Activated naive CD4-positive, alpha-beta T cell (primary cell): ENCODE data around the gene PPP5C.
"Not testable (repeated sequence)": the region's sequence is repeated elsewhere in the genome, so short reads cannot be mapped to it uniquely, and the experiment has no call there.

Source experiments
- DNase-seq, 4 experiments: peaks; one replicate each; lab custom pipeline; 2025; lab: John Stamatoyannopoulos, UW

PPP5C gene, protein sequence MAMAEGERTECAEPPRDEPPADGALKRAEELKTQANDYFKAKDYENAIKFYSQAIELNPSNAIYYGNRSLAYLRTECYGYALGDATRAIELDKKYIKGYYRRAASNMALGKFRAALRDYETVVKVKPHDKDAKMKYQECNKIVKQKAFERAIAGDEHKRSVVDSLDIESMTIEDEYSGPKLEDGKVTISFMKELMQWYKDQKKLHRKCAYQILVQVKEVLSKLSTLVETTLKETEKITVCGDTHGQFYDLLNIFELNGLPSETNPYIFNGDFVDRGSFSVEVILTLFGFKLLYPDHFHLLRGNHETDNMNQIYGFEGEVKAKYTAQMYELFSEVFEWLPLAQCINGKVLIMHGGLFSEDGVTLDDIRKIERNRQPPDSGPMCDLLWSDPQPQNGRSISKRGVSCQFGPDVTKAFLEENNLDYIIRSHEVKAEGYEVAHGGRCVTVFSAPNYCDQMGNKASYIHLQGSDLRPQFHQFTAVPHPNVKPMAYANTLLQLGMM

DNA sequence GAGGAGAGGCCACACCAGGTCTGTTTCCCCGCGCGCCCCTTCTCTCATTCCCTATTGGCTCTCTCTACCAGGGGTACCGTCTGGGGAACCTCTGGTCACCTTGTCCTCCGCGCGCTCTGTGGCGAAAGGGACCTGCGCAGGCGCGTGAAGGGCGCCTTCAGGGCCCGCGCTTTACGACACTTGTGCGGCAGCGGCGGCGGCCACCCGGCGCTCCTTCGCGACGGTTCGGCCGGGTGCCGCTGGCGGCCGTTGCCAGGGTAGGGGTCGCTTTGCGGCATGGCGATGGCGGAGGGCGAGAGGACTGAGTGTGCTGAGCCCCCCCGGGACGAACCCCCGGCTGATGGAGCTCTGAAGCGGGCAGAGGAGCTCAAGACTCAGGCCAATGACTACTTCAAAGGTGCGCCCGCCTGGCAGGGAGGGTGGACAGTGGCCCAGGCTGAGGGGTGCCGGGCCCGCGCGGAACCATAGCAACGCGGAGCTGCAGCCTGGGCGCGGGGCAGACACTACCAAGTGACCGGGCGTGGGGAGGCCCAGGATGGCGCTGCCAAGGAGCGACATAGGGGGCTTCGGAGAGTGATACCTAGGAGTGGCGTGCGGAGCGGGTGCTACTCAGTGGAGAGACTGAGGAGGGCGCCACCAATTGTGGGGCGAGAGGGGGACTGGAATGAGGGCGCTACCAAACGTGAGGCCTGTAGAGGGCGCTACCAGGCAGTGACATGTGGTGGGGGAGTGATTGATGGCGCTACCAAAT lies at the start of gene PPP5C:
PPP5C (plus strand) TSS at position 267 of the 751 bp plus-strand sequence; CDS start at position 277, 10 bp downstream.
- DNase-seq = peak; percentile 64 to 80 (median 65)

DNA sequence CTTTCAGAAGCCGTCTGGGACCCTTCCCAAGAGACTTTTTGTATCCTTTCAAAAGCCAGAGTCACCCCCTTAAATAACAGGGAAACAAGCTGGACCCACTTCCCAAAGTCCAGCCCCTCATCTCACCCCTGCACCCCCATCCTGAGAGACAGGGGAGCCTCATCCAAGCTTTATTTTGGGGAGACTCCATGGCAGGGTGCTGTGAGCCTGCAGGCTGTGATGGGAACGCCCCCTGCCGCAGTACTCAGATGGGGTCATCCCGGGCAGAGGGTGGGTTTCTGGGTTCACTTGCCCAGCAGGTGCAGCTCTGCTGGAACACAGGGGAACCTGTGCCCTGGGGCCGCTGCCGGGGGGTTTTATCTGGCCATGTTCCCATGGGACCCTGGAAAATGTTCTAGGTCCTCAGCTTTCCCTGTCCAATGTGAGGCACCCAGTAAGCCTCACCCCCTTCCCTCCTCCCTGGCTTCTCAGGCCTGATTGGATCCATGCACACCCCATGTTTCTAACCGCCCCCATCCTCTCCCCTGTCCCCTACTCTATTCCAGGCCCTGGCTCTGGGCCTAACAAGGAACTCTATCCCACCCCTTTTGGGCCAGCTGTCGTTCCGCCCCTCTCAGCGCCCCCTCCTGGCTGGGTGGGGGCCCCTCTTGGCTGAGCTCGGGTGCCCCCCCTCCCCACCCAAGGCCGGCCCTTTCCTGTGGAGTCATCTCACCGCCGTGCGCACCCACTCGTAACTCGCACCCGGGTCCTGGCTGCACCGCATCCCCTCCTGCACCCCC lies 49.0 kb upstream of the PPP5C start:
- no peak for DNase-seq

DNA sequence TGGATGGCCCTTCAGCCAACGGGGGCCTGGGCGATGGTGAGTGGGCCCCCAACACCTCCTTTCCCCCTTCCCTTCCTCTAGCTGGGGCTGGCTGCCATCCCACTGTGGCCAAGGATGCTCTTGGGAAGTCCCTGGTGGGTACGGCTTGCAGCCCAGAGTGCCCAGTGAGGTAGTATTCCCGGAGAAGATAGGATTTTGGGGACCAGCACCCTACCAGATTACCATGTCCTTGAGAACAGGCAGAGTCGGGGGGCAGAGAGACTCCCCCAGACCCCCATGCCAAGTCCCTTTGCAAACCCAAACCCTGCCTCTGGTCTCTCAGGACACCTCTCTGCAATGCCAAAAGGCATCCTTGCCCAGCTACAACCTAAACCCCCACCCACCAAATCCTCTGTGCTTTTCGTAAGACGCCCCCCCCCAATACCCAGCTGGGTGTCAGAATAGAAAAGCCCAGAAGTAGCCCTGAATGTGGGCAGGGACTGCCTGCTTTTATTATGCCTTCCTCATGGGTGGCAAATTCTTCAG lies 48.3 kb upstream of the PPP5C start:
- DNase-seq = no peak

DNA sequence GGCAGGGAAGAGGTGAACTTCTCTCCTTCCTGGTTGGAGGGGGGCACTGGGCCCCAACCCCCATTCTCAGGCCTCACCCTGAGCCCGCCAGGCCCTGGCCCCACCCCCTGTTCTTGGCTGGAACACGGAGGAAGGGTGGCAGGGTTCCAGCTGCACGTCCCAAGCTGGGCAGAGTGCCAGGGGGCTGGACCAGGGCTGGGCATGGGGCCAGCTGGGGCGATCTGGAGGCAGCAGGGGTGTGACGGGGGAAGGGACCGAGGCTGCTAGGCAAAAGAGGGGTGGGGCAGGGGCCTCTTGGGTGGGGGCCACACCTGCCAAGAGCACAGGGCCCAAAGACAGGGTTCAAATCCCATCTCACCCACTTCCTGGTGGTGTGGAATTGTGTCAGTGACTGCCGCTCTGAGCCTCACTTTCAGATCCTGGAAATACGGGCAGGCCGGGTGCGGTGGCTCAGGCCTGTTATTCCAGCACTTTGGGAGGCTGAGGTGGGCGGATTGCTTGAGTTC lies 47.8 kb upstream of the PPP5C start:
- DNase-seq = no peak

DNA sequence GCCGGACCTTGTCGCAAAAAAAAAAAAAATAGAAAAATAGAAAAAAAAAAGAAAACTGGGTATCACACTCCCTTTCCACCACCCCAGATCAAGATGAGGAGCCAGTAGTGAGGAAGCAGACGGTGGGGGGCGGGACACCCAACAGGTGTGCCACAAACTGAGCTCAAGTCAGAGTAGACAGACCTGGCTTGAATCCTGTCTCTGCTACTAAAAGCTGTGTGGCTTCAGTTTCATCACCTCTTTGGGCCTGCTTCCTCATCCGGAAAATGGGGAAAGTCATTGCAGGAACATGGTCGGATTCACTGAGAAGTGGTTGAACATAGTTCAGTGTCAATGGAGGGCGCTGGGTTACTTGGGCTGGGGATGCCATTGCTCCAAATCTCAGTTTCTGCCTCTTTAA lies 47.2 kb upstream of the PPP5C start:
- no peak for DNase-seq

DNA sequence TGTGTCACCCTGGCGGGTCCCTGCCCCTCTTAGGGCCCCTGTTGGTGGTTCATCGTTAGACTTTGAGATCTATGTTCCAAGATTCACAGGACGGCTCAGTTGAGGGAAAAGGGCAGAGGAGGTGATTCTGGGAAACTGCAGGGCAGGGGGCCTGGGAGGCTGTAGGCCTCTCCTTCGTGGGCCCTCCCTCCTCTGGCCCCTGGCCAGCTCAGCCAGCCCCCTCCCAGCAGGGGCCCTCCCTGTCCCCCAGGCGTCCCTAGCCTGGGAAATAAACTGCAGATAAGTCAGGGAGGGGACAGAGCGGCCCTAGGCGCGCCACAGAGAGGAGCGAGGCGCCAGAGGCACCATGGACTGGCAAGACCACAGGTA lies 43.6 kb upstream of the PPP5C start:
- DNase-seq = no peak

DNA sequence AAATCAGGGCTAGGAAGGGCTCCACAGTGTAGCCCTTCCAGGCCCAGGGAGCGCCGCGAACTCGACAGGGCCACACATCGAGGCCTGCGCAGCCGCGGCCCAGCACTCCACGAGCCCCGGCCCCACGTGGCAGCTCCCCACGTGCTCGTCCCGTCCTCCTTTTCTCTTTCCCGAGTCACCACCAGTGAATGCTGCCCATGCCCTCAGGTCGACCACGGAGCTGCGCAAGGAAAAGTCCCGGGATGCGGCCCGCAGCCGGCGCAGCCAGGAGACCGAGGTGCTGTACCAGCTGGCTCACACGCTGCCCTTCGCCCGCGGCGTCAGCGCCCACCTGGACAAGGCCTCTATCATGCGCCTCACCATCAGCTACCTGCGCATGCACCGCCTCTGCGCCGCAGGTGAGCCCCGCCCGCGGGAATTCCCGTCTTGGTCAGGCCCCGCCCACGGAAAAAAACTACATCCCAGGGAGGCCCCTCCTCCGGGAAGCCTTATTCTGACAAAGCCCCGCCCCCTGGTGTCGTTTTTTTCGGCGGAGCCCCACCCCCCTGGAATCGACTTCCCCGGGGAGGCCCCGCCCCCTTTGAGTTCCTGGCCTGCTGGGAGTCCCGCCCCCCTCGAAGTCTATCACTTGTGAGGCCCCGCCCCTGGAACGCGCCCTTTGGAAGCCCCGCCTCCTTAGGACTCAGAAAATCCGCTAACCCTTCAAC lies 43.0 kb upstream of the PPP5C start:
- no peak for DNase-seq

DNA sequence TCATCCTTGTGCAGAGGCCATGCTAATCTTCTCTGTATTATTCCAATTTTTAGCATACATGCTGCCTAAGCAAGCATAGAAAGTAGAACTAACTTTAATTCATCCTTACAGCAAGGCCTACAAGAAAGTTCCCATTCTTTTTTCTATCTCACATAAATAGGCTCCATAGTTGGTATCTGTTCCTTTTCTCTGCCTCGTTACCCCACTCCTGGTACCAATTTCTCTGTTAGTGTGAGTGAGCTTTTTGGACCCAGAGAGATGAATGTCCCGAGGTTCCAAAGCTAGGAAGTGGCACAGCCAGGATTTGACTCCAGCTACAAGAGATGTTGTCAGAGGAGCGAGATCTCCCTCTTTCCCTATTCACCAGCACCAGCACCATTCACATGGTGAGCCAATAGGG lies 40.4 kb upstream of the PPP5C start:
- DNase-seq = no peak

DNA sequence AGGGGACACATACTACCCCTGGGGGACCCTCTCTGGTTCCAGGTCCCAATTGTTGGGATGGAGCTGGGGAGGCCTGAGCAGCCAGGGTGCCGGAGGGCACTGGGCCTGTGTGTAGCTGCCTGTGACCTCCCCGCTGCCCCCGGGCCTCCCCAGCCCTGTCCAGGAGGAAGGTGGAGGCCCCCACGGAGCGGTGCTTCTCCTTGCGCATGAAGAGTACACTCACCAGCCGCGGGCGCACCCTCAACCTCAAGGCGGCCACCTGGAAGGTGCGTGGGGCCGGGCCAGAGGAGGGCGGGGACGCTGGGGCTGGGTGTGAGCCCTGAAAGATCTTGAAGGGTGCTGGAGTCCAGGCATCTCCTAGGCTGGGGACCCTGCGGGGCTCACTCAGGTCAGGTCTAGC lies 38.4 kb upstream of the PPP5C start:
- no peak for DNase-seq

DNA sequence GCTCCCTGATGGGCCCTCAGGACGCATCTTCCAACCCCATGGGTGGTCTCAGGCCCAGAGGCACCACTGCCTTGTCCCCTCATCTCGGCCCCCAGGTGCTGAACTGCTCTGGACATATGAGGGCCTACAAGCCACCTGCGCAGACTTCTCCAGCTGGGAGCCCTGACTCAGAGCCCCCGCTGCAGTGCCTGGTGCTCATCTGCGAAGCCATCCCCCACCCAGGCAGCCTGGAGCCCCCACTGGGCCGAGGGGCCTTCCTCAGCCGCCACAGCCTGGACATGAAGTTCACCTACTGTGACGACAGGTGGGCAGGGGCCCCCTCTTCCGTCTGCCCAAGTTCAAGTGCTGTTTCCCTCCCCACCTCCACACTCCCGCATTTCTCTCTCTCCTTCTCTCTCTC lies 37.8 kb upstream of the PPP5C start:
- DNase-seq = no peak

DNA sequence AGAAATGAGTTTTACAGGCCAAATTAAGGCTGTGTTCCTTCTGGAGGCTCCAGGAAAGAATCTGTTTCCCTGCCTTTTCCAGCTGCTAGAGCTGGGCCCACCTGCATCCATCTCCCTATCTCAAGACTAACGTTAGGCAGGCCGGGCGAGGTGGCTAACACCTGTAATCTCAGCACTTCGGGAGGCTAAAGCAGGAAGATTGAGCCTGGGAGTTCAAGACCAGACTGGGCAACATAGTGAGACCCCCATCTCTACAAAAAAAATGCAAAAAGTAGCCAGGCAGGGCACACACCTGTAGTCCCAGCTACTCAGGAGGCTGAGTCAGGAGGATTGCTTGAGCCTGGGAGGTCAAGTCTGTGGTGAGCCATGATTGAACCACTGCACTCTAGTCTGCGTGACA lies 35.4 kb upstream of the PPP5C start:
- no peak for DNase-seq

DNA sequence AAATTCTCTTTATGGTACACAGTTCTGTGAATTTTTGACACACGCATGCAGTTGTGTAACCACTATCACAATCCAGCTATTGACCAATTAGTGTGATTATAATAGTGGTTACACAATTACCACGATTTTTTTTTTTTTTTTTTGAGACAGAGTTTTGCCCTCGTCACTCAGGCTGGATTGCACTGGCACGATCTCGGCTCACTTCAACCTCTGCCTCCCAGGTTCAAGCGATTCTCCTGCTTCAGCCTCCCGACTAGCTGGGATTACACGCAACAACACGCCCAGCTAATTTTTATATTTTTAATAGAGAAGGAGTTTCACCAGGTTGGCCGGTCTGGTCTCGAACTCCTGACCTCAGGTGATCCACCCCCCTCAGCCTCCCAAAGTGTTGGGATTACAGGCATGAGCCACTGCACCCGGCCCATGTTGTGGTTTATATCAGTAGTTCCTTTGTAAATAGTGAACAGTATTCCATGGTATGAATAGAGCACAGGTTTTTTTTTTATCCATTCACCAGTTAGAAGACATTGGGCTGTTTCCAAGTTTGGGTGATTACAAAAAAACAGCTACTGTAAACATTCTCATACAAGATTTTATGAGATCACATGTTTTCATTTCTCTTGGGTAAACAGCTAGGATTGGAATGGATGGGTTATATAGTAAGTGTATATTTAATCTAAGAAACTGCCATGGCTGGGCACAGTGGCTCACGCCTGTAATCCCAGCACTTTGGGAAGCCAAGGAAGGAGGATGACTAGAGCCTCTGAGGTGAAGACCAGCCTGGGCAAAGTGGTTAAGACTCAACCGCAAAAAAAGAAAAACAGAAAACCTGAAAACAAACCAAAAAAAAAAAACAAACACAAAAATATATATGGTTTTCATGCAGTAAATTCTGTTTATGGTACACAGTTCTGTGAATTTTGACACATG lies 33.1 kb upstream of the PPP5C start:
- DNase-seq = not testable (repeated sequence)

DNA sequence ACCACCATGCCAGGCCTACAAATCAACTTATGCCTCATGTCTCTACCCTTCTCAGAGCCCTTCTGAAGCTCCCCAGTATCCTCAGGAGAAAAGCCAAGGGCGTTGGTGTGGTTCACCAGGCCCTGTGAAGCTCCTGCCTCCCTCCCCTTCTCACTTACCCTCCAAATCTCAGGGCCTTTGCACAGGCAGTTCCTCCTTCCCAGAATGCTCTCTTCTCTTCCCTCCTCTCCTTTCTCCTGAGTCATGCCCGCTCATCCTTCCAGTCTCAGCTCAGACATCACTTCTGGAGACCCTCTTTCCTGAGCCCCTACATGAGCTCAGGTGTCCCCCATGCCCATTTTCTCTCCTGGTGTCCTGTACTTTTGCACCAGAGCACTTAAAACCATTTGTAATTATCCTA lies 29.5 kb upstream of the PPP5C start:
- no peak for DNase-seq

DNA sequence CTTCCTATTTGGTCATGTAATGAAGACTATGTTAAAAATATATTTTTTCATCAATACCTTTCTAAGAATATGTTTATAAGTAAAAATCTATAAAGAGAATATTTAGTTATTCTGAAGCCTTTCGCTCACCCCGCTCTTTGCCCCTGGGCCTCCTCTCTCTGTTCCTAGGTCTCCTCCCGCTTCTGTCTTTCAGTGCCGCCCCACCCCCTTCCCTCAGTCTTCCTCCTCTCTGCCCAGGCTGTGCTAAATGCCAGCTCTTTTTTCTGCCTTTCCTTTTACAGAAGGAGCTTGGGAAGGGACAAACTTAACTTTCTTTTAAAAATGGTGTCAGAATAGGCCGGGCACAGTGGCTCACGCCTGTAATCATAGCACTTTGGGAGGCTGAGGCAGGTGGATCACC lies 27.3 kb upstream of the PPP5C start:
- DNase-seq = no peak

DNA sequence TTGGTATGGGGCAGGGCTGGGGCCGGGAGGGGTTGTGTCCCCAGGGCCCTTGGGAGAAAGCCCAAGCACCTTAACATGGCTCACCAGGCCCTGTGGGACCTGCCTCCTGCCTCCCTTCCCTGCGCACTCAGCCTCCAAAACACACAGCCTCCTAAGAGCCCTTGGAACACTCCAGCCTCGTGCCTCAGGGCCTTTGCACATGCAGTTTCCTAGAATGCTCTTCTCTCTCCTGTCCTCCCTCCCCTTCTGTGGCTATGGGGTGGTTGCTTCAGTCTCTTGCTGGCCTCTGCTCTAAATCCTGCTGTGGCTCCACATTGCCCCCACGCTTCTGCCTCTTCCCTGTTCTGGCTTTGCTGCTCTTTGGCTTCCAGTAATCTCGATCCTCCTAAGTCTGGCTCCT lies 26.3 kb upstream of the PPP5C start:
- DNase-seq = no peak

DNA sequence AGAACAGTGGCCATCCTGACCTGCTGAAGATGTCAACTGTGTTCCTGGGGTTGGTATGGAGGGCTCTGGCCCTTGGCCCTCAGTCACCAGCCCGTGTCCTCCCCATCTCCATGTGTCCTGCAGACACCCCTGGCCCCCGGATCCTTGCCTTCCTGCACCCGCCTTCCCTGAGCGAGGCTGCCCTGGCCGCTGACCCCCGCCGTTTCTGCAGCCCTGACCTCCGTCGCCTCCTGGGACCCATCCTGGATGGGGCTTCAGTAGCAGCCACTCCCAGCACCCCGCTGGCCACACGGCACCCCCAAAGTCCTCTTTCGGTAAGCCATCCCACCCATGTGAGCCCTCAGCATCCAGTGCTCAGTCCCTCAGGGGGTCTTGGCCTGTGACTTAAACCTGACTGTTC lies 25.2 kb upstream of the PPP5C start:
- no peak for DNase-seq

DNA sequence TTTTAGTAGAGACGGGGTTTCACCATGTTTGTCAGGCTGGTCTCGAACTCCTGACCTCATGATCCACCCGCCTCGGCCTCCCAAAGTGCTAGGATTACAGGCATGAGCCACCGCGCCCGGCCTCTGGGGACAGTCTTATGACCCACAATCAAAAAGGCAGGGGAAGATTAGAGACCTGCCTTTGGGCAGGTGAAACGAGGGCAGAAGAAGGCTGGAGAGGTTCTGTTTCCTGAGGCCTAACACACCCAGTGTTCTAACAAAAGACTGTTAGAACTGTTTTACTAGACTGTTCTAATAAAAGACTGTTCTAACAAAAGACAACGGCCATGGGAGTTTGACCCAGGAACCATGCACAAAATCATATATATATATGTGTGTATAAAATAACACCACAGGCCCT lies 23.7 kb upstream of the PPP5C start:
- not testable (repeated sequence) for DNase-seq

DNA sequence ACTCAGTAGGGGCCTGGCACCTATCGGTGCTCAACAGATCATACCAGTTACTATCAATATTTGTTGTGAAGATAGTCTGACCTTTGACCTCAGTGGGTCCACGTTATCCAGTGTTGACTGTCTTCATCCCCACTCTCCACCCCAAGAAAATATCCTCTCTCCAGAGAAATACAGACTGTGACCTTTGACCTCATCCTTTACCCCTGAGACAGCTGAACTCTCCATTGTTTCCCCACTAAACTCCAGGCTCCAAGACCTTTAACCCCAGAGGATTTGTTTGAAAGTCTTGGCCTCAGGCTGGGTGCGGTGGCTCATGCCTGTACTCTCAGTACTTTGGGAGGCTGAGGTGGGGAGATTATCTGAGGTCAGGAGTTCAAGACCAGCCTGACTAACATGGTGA lies 22.6 kb upstream of the PPP5C start:
- no peak for DNase-seq

DNA sequence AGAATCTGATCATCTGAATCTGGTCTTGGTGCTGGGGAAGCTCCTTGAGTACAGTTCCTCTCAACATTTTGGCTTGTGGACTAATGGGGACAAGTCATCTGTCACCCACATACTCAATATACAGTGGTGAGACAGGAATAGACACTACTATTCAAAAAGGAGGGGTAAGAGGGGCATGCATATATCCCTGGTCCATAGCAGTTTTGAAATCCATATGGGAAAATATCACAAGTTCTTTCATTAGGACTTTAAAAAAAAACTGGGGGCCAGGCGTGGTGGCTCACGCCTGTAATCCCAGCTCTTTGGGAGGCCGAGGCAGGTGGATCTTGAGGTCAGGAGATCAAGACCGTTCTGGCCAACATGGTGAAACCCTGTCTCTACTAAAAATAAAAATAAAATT lies 20.3 kb upstream of the PPP5C start:
- DNase-seq = no peak

DNA sequence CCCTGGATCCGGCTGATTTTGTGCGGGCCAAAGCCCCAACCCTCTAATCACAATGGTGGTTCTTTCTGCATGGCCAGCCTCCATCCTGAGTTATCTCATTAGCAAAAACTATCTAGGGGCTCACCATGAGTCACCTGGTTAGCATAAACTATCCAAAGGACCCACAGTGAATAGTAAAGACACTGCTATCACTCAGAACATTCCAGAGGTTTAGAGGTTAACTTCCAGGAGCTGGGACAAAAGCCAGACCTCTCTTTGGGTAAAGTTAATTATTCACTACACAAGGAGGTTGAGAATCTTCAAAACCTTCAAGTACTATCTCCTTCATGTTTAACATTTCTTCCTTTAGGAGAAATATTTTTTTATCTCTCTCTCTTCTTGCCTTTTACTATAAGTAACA lies 18.8 kb upstream of the PPP5C start:
- DNase-seq = no peak
